Measurements from ENCODE around the gene GOPC. TPM values are rescaled to one million over a fixed set of nuclear protein-coding genes. Genes with fewer than 3 reads are reported as not detected.

Gene GOPC
- total RNA-seq, 1 experiment from 2014 or later, result 18.7 TPM

DNA sequence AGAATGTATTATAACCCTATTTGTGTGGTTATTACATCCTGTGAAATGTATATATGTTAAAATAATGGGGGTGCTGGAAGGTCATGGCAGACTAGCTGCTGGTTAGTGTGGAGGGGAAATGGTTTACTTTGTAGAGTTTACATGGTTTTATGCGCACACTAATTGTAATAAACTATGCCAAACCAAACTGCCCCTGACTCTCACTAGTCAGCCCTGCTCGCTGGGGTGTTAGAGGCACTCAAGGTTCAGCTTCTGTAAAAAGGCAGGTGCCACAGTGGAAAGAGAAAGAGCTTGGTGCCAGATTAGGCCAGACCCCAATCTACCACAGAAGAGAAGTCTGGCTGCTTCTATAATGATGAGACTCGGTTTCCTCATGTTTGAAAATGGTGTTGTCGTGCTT lies 52.7 kb downstream of the GOPC start:
- WGBS (ENCODE audit: extremely low coverage, insufficient read length, low lambda C conversion rate), result no CpG with 5 or more reads among the region's 4 CpGs
- Histone ChIP-seq H2BK15ac (ENCODE audit: low read depth, low read length) (no peak overlapping the region), H3K4ac (ENCODE audit: low read depth, low read length) (no peak overlapping the region), H4K20me1 (ENCODE audit: control insufficient read depth, insufficient read depth, insufficient read length) (no peaks in the 10 kb centered on the region), H3K79me2 (ENCODE audit: insufficient read depth, low read length) (no peaks in the 10 kb centered on the region), H4K91ac (ENCODE audit: insufficient read length, low read depth, low read length) (no peak overlapping the region), H2BK12ac (ENCODE audit: insufficient read length, low read depth, low read length) (no peak overlapping the region), H4K5ac (ENCODE audit: insufficient read length, low read depth, low read length) (no peak overlapping the region), H3K27me3 (ENCODE audit: insufficient read depth, low read length) (no peaks in the 10 kb centered on the region), H3K9ac (ENCODE audit: extremely low read depth, insufficient read length, low read length) (no peak overlapping the region), H3T11ph (ENCODE audit: low read length) (no peak overlapping the region), H2AFZ (ENCODE audit: low read length) (no peak overlapping the region), H3K27ac (ENCODE audit: insufficient read length, low read depth, low read length) (no peak overlapping the region), H3K4me2 (ENCODE audit: insufficient read depth, insufficient read length, low read length) (no peak overlapping the region), H3K9me3 (ENCODE audit: control insufficient read depth, low read depth, low read length) (no peaks in the 10 kb centered on the region), H3K23me2 (ENCODE audit: insufficient read length, low read depth, low read length, poor library complexity, severe bottlenecking) (peaks cover 4% of the 10 kb centered on the region), H4K8ac (replicated peaks; ENCODE audit: insufficient read length, low read depth, low read length) (no peak overlapping the region), H2BK20ac (ENCODE audit: low read depth, low read length, poor library complexity, severe bottlenecking) (no peak overlapping the region), H3K56ac (ENCODE audit: insufficient read length, low read depth, low read length) (no peak overlapping the region), H2BK5ac (ENCODE audit: insufficient read length, low read length) (no peak overlapping the region), H3K18ac (ENCODE audit: insufficient read length, low read depth, low read length) (no peak overlapping the region), H2BK120ac (ENCODE audit: low read depth, low read length, poor library complexity, severe bottlenecking) (no peak overlapping the region), H3K4me1 (ENCODE audit: insufficient read depth, low read length) (peaks cover 17% of the 10 kb centered on the region; the same call in 1 of the 2 replicates), H3K79me1 (ENCODE audit: insufficient read depth, low read depth, low read length, poor library complexity, severe bottlenecking) (no peaks in the 10 kb centered on the region), H3K14ac (ENCODE audit: insufficient read depth, low read length) (no peak overlapping the region), H2AK5ac (ENCODE audit: insufficient read length, low read length) (no peak overlapping the region), H3K23ac (ENCODE audit: insufficient read length, low read depth, low read length) (no peak overlapping the region)
- no peak for DNase-seq
- H3K27me3 Mint-ChIP-seq (ENCODE audit: low read depth), result no peaks in the 10 kb centered on the region
- H3K4me3 Mint-ChIP-seq, result no peak overlapping the region
- H3K36me3 Mint-ChIP-seq (ENCODE audit: insufficient read depth in 1 of 3, low read depth in 3 of 3), result peaks cover 0 to 3% (median 0%) of the 10 kb centered on the region in 3 experiments; a peak in 3 of 7 replicates
- peaks cover 12 to 25% of the 10 kb centered on the region in 2 experiments; a peak in 3 of 4 replicates for H3K4me1 Mint-ChIP-seq
- TF ChIP-seq, protein P1, sequence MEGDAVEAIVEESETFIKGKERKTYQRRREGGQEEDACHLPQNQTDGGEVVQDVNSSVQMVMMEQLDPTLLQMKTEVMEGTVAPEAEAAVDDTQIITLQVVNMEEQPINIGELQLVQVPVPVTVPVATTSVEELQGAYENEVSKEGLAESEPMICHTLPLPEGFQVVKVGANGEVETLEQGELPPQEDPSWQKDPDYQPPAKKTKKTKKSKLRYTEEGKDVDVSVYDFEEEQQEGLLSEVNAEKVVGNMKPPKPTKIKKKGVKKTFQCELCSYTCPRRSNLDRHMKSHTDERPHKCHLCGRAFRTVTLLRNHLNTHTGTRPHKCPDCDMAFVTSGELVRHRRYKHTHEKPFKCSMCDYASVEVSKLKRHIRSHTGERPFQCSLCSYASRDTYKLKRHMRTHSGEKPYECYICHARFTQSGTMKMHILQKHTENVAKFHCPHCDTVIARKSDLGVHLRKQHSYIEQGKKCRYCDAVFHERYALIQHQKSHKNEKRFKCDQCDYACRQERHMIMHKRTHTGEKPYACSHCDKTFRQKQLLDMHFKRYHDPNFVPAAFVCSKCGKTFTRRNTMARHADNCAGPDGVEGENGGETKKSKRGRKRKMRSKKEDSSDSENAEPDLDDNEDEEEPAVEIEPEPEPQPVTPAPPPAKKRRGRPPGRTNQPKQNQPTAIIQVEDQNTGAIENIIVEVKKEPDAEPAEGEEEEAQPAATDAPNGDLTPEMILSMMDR (conservative IDR thresholded peaks at IDR 0.05), result no peak
- H3K27ac Mint-ChIP-seq, result no peak overlapping the region
- no peaks in the 10 kb centered on the region for H3K9me3 Mint-ChIP-seq

All from H9 (cell line).